Spinal cord (tissue), 10 donors: Measurements from ENCODE around the gene ARHGAP9. TPM values are rescaled to one million over a fixed set of nuclear protein-coding genes. Genes with fewer than 3 reads are reported as not detected.

Source experiments
- DNase-seq, 6 donors: peaks; one replicate each; pipeline versions ENCODE4 v3.0.0 to v3.0.0-alpha.2; 2013 to 2015; ENCODE audit warnings: low spot score in 6 of 6, low read depth in 4 of 6
- H3K27ac ChIP-seq: one replicate; pipeline ENCODE4 v1.5.1; 2013; ENCODE audit warnings: low read depth, low read length, control low read depth
- H3K27me3 ChIP-seq: one replicate; pipeline ENCODE4 v1.6.1; 2013; ENCODE audit warnings: low read length; ENCODE audit not compliant: control insufficient read depth, insufficient read depth
- H3K36me3 ChIP-seq: one replicate; pipeline ENCODE4 v1.6.1; 2013; ENCODE audit warnings: low read length; ENCODE audit not compliant: control insufficient read depth, insufficient read depth
- H3K4me1 ChIP-seq: one replicate; pipeline ENCODE4 v1.6.1; 2013; ENCODE audit warnings: low read length; ENCODE audit not compliant: control insufficient read depth, insufficient read depth
- H3K4me3 ChIP-seq: one replicate; pipeline ENCODE4 v1.5.1; 2013; ENCODE audit warnings: low read depth, low read length, control low read depth
- H3K9me3 ChIP-seq: one replicate; pipeline ENCODE4 v1.6.1; 2013; ENCODE audit warnings: low read length; ENCODE audit not compliant: control insufficient read depth, insufficient read depth
- WGBS: methylation state at CpG from one replicate; pipeline ENCODE4 v1.1.5; 2013; ENCODE audit warnings: missing lambda C conversion rate; ENCODE audit not compliant: insufficient coverage; 5-methylcytosine and 5-hydroxymethylcytosine counted together
- polyA plus RNA-seq, 2 donors: library from polyadenylated mRNA; unstranded; fragments of 120-200 nt; gene quantifications; one replicate each; pipeline ENCODE4 v1.2.1, GENCODE V29; 2013; ENCODE audit not compliant: insufficient read length in 2 of 2
- total RNA-seq, 2 donors: library from RNA; depleted of rRNA in 1 of 2; stranded (reverse); fragments of 120-200 nt in 1 of 2; fragments of >200 nt in 1 of 2; gene quantifications; one replicate each; pipeline versions ENCODE4 v1.2.3 to v1.2.4, GENCODE V29; 2013 to 2014
- donor health status: healthy.

Gene ARHGAP9
- total and polyA plus RNA-seq, 4 donors = 4.8 to 6.5 (median 5.3) TPM

GRCh38 chr12:57474430-57474829 is 5.2 kb downstream of the ARHGAP9 start:
- DNase-seq = no peak
- WGBS = 85% methylated on average over 5 of the region's 8 CpGs
- Histone ChIP-seq H3K36me3 (peaks cover 7% of the 10 kb centered on the region), H3K9me3 (no peaks in the 10 kb centered on the region), H3K27me3 (peaks cover 67% of the 10 kb centered on the region), H3K4me3 (no peak overlapping the region), H3K27ac (no peak overlapping the region), H3K4me1 (peaks cover 21% of the 10 kb centered on the region)

GRCh38 chr12:57473886-57474285 is 5.8 kb downstream of the ARHGAP9 start:
- no peak overlapping the region for H3K27ac ChIP-seq
- no peak for DNase-seq
- peaks cover 63% of the 10 kb centered on the region for H3K27me3 ChIP-seq
- H3K36me3 ChIP-seq = peaks cover 7% of the 10 kb centered on the region
- peaks cover 21% of the 10 kb centered on the region for H3K4me1 ChIP-seq
- WGBS = no CpG with 5 or more reads among the region's 5 CpGs
- H3K4me3 ChIP-seq = no peak overlapping the region
- H3K9me3 ChIP-seq = no peaks in the 10 kb centered on the region

GRCh38 chr12:57473392-57473791 is 6.3 kb downstream of the ARHGAP9 start:
- Histone ChIP-seq H3K4me1 (peaks cover 21% of the 10 kb centered on the region), H3K36me3 (peaks cover 7% of the 10 kb centered on the region), H3K27me3 (peaks cover 58% of the 10 kb centered on the region), H3K4me3 (no peak overlapping the region), H3K9me3 (no peaks in the 10 kb centered on the region), H3K27ac (no peak overlapping the region)
- 71% methylated on average over 1 of the region's 3 CpGs for WGBS
- DNase-seq = no peak

- no peaks in the 10 kb centered on the region for H3K9me3 ChIP-seq
- no peak overlapping the region for H3K4me3 ChIP-seq
- WGBS = 80% methylated on average over 1 of the region's 3 CpGs
- H3K27ac ChIP-seq = no peak overlapping the region
- peaks cover 7% of the 10 kb centered on the region for H3K36me3 ChIP-seq
- no peak for DNase-seq
- peaks cover 21% of the 10 kb centered on the region for H3K4me1 ChIP-seq
- peaks cover 50% of the 10 kb centered on the region for H3K27me3 ChIP-seq
Observed at GRCh38 chr12:57472391-57472790, 7.3 kb downstream of the ARHGAP9 start.

- H3K36me3 ChIP-seq = peaks cover 7% of the 10 kb centered on the region
- peaks cover 21% of the 10 kb centered on the region for H3K4me1 ChIP-seq
- no peaks in the 10 kb centered on the region for H3K9me3 ChIP-seq
- H3K27me3 ChIP-seq = peaks cover 43% of the 10 kb centered on the region
- no peak for DNase-seq
- no peak overlapping the region for H3K27ac ChIP-seq
- WGBS = 89% methylated on average over 3 of the region's 3 CpGs
- H3K4me3 ChIP-seq = no peak overlapping the region
Observed at GRCh38 chr12:57471661-57472060, 8.0 kb downstream of the ARHGAP9 start.

- peaks cover 38% of the 10 kb centered on the region for H3K27me3 ChIP-seq
- no peak overlapping the region for H3K4me3 ChIP-seq
- H3K4me1 ChIP-seq = peaks cover 15% of the 10 kb centered on the region
- no peaks in the 10 kb centered on the region for H3K9me3 ChIP-seq
- no peak for DNase-seq
- 90% methylated on average over 2 of the region's 4 CpGs for WGBS
- H3K27ac ChIP-seq = no peak overlapping the region
- peaks cover 7% of the 10 kb centered on the region for H3K36me3 ChIP-seq
Observed at GRCh38 chr12:57470970-57471656, 8.6 kb downstream of the ARHGAP9 start.

GRCh38 chr12:57470286-57470969 is 9.2 kb downstream of the ARHGAP9 start:
- Histone ChIP-seq H3K36me3 (peaks cover 7% of the 10 kb centered on the region), H3K27me3 (peaks cover 31% of the 10 kb centered on the region), H3K27ac (no peak overlapping the region), H3K4me1 (peaks cover 8% of the 10 kb centered on the region), H3K9me3 (no peaks in the 10 kb centered on the region), H3K4me3 (no peak overlapping the region)
- no peak for DNase-seq
- 93% methylated on average over 12 of the region's 14 CpGs for WGBS

- Histone ChIP-seq H3K9me3 (no peaks in the 10 kb centered on the region), H3K4me3 (no peak overlapping the region), H3K27me3 (peaks cover 22% of the 10 kb centered on the region), H3K27ac (no peak overlapping the region), H3K4me1 (no peaks in the 10 kb centered on the region), H3K36me3 (peaks cover 7% of the 10 kb centered on the region)
- WGBS = 85% methylated on average over 6 of the region's 10 CpGs
- no peak for DNase-seq
Observed at GRCh38 chr12:57469296-57470164, 10.1 kb downstream of the ARHGAP9 start.

GRCh38 chr12:57467915-57468314 is 11.8 kb downstream of the ARHGAP9 start:
- H3K27ac ChIP-seq = no peak overlapping the region
- no peak overlapping the region for H3K4me3 ChIP-seq
- no peak for DNase-seq
- H3K4me1 ChIP-seq = no peaks in the 10 kb centered on the region
- no peaks in the 10 kb centered on the region for H3K9me3 ChIP-seq
- 91% methylated on average over 10 of the region's 11 CpGs for WGBS
- peaks cover 14% of the 10 kb centered on the region for H3K36me3 ChIP-seq
- H3K27me3 ChIP-seq = peaks cover 11% of the 10 kb centered on the region
